ENCODE measurements around the gene WDR7.

- TF ChIP-seq EP300 (IDR thresholded peaks at IDR 0.05) (no peak), POLR2A (IDR thresholded peaks at IDR 0.05) (no peak), CTCF (IDR thresholded peaks at IDR 0.05) (no peak)
These were observed 70.3 kb downstream of the WDR7 start for GRCh38 chr18:56721491-56721890.
